Gastroesophageal sphincter (tissue), 3 donors: ENCODE measurements around the gene SOX9.

Experiments
- POLR2A ChIP-seq, 2 donors: fragments of 450-650 bp; IDR thresholded peaks; one replicate each; pipeline ENCODE4 v1.6.1; 2017; ENCODE audit warnings: antibody characterized with exemption in 2 of 2, mild to moderate bottlenecking in 2 of 2, moderate library complexity in 1 of 2
- POLR2AphosphoS5 ChIP-seq: sonication (generic); formaldehyde crosslinking; IDR thresholded peaks from one replicate; pipeline ENCODE4 v1.6.1; 2017; ENCODE audit warnings: antibody characterized with exemption
- TF ChIP-seq, protein P1 (sequence below), 4 experiments: fragments of 200-600 bp in 2 of 4; fragments of 450-650 bp in 2 of 4; sonication (generic) in 1 of 4; IDR thresholded peaks; one replicate each; pipeline ENCODE4 v1.5.1; 2017 to 2019; ENCODE audit warnings: antibody characterized with exemption in 4 of 4, mild to moderate bottlenecking in 2 of 4, moderate library complexity in 2 of 4

DNA sequence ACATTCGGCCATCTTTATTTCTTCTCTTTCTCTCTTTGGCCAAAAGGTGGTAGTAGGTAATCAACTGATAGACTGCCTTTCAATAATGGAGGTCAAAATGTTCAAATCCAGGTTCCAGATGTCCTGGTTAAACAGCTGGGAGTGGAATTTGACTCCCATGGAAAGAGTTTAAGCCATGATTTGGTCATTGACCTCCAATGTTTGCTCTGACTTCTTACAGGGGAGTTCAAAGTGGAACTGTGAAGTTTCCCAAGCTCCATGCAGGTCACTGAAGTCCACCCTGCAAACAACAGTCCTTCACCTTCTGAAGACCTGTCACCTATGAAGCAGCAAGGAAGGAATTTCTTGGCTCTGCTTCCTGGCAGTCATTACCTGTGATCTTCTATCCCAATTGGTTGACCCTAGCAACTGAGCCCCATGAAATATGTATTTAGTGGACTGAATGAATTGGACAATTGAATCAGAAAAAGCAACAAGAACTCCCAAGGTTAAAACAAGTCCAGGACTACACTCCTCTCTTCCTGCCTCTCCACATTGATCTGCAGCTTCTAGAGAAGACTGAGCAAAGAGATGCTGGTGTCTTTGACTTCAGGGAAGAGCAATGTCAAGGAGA lies 28.0 kb upstream of the SOX9 start:
- TF ChIP-seq, protein P1, sequence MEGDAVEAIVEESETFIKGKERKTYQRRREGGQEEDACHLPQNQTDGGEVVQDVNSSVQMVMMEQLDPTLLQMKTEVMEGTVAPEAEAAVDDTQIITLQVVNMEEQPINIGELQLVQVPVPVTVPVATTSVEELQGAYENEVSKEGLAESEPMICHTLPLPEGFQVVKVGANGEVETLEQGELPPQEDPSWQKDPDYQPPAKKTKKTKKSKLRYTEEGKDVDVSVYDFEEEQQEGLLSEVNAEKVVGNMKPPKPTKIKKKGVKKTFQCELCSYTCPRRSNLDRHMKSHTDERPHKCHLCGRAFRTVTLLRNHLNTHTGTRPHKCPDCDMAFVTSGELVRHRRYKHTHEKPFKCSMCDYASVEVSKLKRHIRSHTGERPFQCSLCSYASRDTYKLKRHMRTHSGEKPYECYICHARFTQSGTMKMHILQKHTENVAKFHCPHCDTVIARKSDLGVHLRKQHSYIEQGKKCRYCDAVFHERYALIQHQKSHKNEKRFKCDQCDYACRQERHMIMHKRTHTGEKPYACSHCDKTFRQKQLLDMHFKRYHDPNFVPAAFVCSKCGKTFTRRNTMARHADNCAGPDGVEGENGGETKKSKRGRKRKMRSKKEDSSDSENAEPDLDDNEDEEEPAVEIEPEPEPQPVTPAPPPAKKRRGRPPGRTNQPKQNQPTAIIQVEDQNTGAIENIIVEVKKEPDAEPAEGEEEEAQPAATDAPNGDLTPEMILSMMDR (IDR thresholded peaks at IDR 0.05): no peak
- TF ChIP-seq POLR2AphosphoS5: no peak
- TF ChIP-seq POLR2A (IDR thresholded peaks at IDR 0.05): no peak
